Kidney epithelial cell (primary cell): ENCODE data around the gene HIPK3. TPM values are rescaled to one million over a fixed set of nuclear protein-coding genes. Genes with fewer than 3 reads are reported as not detected.

Source experiments
- DNase-seq: peaks from one replicate; pipeline ENCODE4 v3.0.0-alpha.2; 2010; ENCODE audit warnings: low read depth
- H3K27me3 ChIP-seq: 2 replicates; pipeline ENCODE4 v1.6.0; 2011; ENCODE audit warnings: low read length; ENCODE audit not compliant: control insufficient read depth, insufficient read depth
- H3K36me3 ChIP-seq: 2 replicates; pipeline ENCODE4 v1.5.1; 2011; ENCODE audit warnings: low read length; ENCODE audit not compliant: control insufficient read depth, insufficient read depth
- H3K4me3 ChIP-seq: 2 replicates; pipeline ENCODE4 v1.5.1; 2011; ENCODE audit warnings: low read depth, mild to moderate bottlenecking, control low read depth, low read length
- total RNA-seq: library from RNA; depleted of rRNA; stranded (reverse); fragments of >200 nt; gene quantifications from 2 replicates; pipeline ENCODE4 v1.2.3, GENCODE V29; 2015
- TF ChIP-seq, protein P1 (sequence below): IDR thresholded peaks from 2 replicates; pipeline ENCODE4 v1.5.1; 2011; ENCODE audit warnings: mild to moderate bottlenecking, moderate library complexity, low read length, control low read depth, inconsistent platforms; ENCODE audit not compliant: insufficient read depth, poor library complexity, severe bottlenecking

HIPK3 gene
- total RNA-seq, 1 donor from 2014 or later = 66.8 TPM

DNA sequence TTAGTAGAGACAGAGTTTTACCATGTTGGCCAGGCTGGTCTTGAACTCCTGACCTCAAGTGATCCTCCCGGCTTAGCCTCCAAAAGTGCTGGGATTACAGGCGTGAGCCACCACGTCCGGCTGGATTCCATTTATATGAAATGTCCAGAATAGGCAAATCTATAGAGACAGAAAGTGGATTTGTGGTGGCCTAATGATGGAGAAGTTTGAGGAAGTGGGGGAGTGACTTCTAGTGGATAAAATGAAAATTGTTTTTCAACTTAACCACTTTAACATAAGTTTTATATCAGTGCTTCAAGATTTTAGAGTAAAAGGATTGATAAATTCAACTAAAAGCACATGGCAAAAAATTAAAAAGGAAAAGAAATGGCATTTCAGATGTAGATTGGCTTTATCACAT is 66.2 kb downstream of the HIPK3 start:
- no peak for DNase-seq
- TF ChIP-seq, protein P1, sequence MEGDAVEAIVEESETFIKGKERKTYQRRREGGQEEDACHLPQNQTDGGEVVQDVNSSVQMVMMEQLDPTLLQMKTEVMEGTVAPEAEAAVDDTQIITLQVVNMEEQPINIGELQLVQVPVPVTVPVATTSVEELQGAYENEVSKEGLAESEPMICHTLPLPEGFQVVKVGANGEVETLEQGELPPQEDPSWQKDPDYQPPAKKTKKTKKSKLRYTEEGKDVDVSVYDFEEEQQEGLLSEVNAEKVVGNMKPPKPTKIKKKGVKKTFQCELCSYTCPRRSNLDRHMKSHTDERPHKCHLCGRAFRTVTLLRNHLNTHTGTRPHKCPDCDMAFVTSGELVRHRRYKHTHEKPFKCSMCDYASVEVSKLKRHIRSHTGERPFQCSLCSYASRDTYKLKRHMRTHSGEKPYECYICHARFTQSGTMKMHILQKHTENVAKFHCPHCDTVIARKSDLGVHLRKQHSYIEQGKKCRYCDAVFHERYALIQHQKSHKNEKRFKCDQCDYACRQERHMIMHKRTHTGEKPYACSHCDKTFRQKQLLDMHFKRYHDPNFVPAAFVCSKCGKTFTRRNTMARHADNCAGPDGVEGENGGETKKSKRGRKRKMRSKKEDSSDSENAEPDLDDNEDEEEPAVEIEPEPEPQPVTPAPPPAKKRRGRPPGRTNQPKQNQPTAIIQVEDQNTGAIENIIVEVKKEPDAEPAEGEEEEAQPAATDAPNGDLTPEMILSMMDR = no peak
- Histone ChIP-seq H3K27me3 (no peaks in the 10 kb centered on the region), H3K4me3 (no peak overlapping the region), H3K36me3 (no peaks in the 10 kb centered on the region)

DNA sequence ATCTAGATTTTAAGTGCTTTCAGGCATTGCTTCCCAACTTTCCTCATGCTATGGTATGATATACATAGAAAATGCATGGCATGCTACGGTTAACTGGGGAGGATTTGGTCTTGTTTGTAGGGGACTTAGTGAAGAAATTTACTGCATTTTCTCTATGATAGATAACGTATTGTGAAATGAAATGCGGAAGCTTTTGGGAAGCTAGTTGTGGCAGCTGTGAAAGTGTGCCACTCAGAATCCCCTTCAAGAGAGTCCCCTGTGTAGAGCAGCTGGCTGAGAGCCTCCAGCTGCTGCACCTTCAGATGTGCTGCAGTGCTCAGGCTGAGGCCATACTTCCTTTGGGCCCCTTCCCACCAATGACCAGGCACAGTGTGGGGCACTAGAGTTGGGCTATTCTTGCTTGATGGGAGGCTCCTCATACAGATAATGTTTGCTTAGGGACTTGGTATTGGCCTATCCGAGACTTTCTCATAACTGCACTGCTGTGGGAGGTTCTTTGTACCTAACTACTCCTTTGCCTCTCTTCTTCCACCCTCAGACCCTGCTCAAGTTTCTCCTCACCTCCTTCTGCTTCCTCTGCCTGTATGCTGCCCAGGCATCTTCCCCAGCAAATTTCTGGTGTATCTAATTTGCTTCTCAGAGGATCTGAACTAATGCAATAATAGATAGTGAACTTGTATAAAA is 67.3 kb downstream of the HIPK3 start:
- no peaks in the 10 kb centered on the region for H3K36me3 ChIP-seq
- TF ChIP-seq, protein P1 = no peak
- no peak for DNase-seq
- H3K4me3 ChIP-seq = no peak overlapping the region
- no peaks in the 10 kb centered on the region for H3K27me3 ChIP-seq

DNA sequence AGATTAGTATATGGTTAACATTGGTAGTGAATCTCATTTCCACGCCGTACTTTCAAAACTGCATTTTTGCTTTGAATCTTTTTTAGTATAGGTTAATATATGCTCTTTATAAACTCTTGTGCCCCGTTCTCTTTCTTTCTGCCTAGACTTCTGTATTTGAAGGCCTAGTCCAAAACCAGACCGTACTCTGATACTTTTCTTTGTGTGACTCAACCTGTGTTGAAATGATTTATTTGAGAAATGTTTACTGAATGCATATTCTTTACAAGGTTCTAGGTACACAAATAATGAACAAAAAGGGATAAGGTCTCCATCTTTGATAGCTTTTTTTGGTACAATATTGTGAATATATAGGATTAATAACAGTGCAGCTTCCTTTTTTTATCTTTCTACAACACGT is 68.3 kb downstream of the HIPK3 start:
- H3K27me3 ChIP-seq = no peaks in the 10 kb centered on the region
- TF ChIP-seq, protein P1 = no peak
- H3K36me3 ChIP-seq = no peaks in the 10 kb centered on the region
- no peak overlapping the region for H3K4me3 ChIP-seq
- DNase-seq = no peak

DNA sequence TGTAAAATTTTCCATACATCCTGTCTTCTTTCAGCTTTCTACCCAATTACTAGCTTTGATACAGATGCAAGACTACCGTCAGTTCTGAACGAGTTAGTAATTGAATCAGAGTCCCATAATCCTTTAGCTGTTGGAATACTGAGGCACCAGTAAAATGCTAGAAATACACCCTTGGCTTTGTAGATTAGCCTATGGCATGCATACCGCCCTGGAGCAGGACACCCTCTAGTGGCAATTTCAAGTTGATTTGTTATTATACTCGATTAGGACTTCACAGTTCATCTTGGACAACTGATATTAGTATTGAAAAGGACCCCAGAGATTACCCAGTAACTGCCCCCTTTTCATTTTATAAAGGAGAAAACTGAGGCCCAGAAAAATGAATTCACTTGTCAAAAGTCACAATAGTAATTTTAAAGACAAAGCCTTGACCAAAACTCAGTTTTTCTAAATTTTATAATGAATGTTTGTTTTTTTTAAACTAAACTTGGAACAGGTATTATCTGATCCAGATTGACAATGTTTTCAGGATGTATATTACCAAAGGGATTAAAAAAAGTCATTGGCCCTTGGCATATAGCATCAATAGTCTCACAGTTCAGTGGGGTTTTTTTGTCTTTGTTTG is 72.6 kb downstream of the HIPK3 start:
- peak; percentile 16 for DNase-seq
- H3K36me3 ChIP-seq = no peaks in the 10 kb centered on the region
- H3K4me3 ChIP-seq = no peak overlapping the region
- TF ChIP-seq, protein P1 = peak; percentile 69
- H3K27me3 ChIP-seq = no peaks in the 10 kb centered on the region

DNA sequence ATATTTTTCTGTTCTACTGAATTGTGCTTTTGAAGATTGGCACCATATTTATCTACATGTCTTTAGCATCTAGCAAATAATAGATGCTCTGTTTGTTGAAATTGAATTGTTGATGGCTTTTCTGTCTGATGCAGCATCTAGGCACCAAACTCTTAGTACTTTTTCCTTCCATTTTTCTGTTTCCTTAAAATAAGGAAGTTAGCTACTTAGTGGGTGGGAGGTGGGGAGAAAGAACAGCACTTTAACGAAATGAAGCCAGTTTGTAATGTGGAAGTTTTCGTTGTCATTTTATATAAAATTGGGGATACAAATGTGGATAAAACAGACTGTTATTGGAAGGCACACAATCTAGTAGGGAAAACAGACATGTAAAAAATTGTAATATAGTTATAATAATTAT is 76.6 kb downstream of the HIPK3 start:
- TF ChIP-seq, protein P1 = no peak
- Histone ChIP-seq H3K27me3 (no peaks in the 10 kb centered on the region), H3K36me3 (no peaks in the 10 kb centered on the region), H3K4me3 (no peak overlapping the region)
- no peak for DNase-seq
